GM06990 (cell line): ENCODE measurements around the gene LARGE1.

Experiments used
- DNase-seq: peaks from one replicate; pipeline ENCODE4 v3.0.0-alpha.2; 2011; ENCODE audit not compliant: insufficient read length; ENCODE audit errors: extremely low read depth
- H3K27me3 ChIP-seq: replicated peaks from 2 replicates; pipeline ENCODE4 v1.6.0; 2011; ENCODE audit warnings: low read length; ENCODE audit not compliant: control insufficient read depth, insufficient read depth
- H3K36me3 ChIP-seq: 2 replicates; pipeline ENCODE4 v1.5.1; 2011; ENCODE audit warnings: low read length; ENCODE audit not compliant: control insufficient read depth, insufficient read depth
- H3K4me3 ChIP-seq: replicated peaks from 2 replicates; pipeline ENCODE4 v1.5.1; 2011; ENCODE audit warnings: low read depth, mild to moderate bottlenecking, control low read depth, low read length
- TF ChIP-seq, protein P1 (sequence below): IDR thresholded peaks from 2 replicates; pipeline ENCODE4 v1.5.1; 2011; ENCODE audit warnings: low read length, control low read depth, mild to moderate bottlenecking, inconsistent platforms; ENCODE audit not compliant: insufficient read depth, poor library complexity, severe bottlenecking

The LARGE1 gene

DNA sequence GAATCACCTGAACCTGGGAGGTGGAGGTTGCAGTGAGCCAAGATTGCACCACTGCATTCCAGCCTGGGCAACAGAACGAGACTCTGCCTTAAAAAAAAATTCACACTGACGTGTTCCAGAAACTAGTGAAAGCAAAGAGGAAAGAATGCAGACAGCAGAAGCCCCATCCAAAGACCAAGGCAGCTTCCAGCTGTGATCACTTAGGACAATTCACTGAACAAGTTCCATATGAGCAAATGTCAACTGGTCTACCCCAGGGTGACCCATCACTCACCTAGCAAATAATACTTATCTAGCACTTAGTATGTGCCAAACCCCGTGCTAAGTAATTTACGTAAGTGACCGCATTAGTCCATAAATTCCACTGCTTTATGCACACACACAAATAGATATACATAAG lies 138.9 kb downstream of the LARGE1 start:
- no peaks in the 10 kb centered on the region for H3K27me3 ChIP-seq
- DNase-seq, result no peak
- TF ChIP-seq, protein P1, sequence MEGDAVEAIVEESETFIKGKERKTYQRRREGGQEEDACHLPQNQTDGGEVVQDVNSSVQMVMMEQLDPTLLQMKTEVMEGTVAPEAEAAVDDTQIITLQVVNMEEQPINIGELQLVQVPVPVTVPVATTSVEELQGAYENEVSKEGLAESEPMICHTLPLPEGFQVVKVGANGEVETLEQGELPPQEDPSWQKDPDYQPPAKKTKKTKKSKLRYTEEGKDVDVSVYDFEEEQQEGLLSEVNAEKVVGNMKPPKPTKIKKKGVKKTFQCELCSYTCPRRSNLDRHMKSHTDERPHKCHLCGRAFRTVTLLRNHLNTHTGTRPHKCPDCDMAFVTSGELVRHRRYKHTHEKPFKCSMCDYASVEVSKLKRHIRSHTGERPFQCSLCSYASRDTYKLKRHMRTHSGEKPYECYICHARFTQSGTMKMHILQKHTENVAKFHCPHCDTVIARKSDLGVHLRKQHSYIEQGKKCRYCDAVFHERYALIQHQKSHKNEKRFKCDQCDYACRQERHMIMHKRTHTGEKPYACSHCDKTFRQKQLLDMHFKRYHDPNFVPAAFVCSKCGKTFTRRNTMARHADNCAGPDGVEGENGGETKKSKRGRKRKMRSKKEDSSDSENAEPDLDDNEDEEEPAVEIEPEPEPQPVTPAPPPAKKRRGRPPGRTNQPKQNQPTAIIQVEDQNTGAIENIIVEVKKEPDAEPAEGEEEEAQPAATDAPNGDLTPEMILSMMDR, result no peak
- H3K36me3 ChIP-seq, result no peaks in the 10 kb centered on the region
- no peak overlapping the region for H3K4me3 ChIP-seq

DNA sequence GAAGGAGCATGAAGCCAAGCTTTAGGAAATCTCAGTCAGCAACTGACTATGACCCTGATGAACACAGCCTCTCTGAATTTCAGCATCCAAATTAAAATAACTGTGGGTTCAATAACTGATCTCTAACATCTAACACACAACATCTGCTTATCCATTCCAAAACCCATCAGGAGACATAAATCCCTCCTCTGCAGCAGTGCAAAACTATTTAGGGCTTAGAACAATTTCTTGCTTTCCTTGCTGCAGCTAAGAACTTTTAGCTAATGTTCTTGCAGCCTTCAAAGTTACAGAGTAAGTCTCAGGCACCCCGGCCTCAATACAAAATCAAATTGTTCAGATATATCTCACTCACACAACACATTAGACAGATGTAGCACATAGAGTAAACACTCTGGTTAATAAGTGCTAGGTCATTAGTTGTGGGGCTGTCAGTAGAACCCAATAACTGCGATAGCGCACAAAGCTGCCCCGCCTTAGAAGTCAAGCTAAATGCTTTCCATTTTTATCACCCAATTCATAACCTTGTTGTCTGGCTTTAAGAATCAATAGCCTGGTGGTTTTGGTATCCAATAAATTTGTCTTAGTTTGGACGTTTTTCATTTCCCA lies 139.6 kb downstream of the LARGE1 start:
- TF ChIP-seq, protein P1, result no peak
- H3K27me3 ChIP-seq, result no peaks in the 10 kb centered on the region

DNA sequence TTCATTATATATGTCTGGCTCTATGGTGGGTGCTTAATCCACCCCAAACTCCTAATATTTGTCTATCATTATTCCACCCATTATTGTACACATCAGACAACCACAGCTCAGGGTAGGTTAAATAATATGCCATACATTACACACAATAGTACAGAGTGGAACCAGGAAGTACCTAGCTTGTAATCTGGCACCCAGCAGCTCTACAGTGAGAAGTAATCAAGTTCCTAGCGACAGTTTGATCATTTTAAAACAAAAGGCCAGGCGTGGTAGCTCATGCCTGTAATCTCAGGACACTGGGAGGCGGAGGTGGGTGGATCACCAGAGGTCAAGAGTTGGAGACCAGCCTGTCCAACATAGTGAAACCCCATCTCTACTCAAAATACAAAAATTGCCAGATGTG lies 141.0 kb downstream of the LARGE1 start:
- no peaks in the 10 kb centered on the region for H3K27me3 ChIP-seq
- no peak overlapping the region for H3K4me3 ChIP-seq
- TF ChIP-seq, protein P1, result no peak
- no peak for DNase-seq
- no peaks in the 10 kb centered on the region for H3K36me3 ChIP-seq

More for the DNA sequence above, 139.6 kb downstream of the LARGE1 start:
- Histone ChIP-seq H3K36me3 (no peaks in the 10 kb centered on the region), H3K4me3 (no peak overlapping the region)
- DNase-seq, result no peak

DNA sequence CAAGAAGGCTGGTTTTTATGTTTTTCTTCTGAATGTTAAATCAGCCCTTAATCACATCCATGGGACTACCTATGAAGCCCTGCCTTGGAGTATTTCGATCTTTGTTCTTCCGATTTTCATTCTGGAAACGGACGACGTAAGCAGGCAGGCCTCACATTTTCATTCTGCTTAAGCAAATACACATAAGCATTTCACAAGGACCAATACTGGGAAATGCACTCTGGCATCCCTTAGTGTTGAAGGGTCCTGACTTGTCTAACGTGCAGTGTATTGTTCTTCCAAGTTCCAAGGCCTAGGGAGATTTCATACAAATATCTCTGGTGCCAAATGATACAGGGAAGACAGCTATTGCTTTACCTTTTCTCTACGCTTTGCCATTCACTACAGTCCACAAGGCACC lies 143.8 kb downstream of the LARGE1 start:
- Histone ChIP-seq H3K4me3 (no peak overlapping the region), H3K27me3 (no peaks in the 10 kb centered on the region), H3K36me3 (no peaks in the 10 kb centered on the region)
- TF ChIP-seq, protein P1, result no peak
- DNase-seq, result no peak

DNA sequence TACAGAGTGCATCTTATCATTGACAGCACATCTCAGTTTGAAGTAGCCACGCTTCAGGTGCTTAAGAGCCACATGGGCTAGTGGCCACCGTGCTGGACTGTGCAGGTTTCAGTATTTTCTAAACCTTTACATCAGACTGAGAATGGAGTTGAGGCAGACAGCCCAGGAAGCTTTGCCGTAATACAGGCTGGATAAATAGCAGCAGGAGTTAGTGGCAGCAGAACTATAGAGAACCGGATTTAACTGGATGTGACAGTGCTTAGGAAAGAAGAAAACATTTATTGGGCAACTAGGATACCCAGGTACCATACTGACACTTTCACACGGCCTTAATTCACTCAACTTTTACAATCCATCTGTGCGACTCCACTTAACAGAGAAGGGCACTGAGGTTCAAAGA lies 145.5 kb downstream of the LARGE1 start:
- no peak overlapping the region for H3K4me3 ChIP-seq
- no peaks in the 10 kb centered on the region for H3K36me3 ChIP-seq
- TF ChIP-seq, protein P1, result no peak
- DNase-seq, result no peak
- H3K27me3 ChIP-seq, result no peaks in the 10 kb centered on the region

DNA sequence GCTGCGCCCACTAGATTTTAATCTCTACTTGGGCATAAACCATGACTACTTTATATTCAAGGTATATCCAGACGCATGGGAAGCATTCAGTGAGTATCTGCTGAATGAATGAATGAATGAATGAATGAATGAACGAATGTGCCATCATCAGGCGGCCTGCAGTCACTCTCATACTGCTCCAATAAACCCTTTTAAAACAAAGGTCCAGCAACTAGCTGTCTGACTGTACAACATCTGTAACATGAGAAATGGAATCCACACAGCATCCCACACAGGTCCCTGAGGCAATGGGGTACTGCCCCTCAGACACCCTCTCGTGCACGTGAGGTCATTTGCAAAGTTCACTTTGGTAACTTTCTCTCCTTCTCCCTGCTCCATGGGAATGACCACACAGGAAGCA lies 147.5 kb downstream of the LARGE1 start:
- H3K4me3 ChIP-seq, result no peak overlapping the region
- no peaks in the 10 kb centered on the region for H3K27me3 ChIP-seq
- DNase-seq, result no peak
- TF ChIP-seq, protein P1, result no peak
- no peaks in the 10 kb centered on the region for H3K36me3 ChIP-seq
